K562 (cell line): ENCODE measurements around the gene ZMYND8. TPM values are rescaled to one million over a fixed set of nuclear protein-coding genes. Genes with fewer than 3 reads are reported as not detected.

Experiments
- ELF4 ChIP-seq: fragments of 450-650 bp; formaldehyde crosslinking; IDR thresholded peaks from 2 replicates; pipeline ENCODE4 v1.4.0; 2022; ENCODE audit warnings: missing genetic modification characterization
- EP300 ChIP-seq: IDR thresholded peaks from 2 replicates; pipeline ENCODE4 v1.6.1; 2012; ENCODE audit warnings: low read length, improper control_type of control experiment
- HNRNPL ChIP-seq: fragments of 200-400 bp; formaldehyde crosslinking; IDR thresholded peaks from 2 replicates; pipeline ENCODE4 v1.6.1; 2017; ENCODE audit warnings: low read depth, mild to moderate bottlenecking, low read length
- KHSRP ChIP-seq: fragments of 450-650 bp; IDR thresholded peaks from 2 replicates; pipeline ENCODE4 v1.6.1; 2017
- POLR3G ChIP-seq: IDR thresholded peaks from 2 replicates; pipeline ENCODE4 v1.6.1; 2011; ENCODE audit not compliant: insufficient read length, insufficient replicate concordance; ENCODE audit errors: extremely low read depth
- ZNF699 ChIP-seq: fragments of 250-450 bp; sonication (Bioruptor Pico); IDR thresholded peaks from 2 replicates; pipeline ENCODE4 v1.8.0; 2021; ENCODE audit warnings: mild to moderate bottlenecking, moderate library complexity; ENCODE audit not compliant: insufficient replicate concordance
- polyA plus RNA-seq, 8 experiments: library from polyadenylated mRNA; depleted of rRNA in 4 of 8; stranded (reverse) in 5 of 8; unstranded in 3 of 8; fragments of >200 nt; fragmentation: Nextera tagmentation in 2 of 8; fragmentation: Illumina TruSeq in 1 of 8; extraction: Ambion mirVana in 2 of 8; extraction: Trizol in 1 of 8; gene quantifications; 2 replicates each; pipeline versions ENCODE4 v1.2.1 to v1.2.3, GENCODE V29; 2011 to 2014; ENCODE audit warnings: inconsistent platforms in 1 of 8, missing spikeins in 1 of 8
- total RNA-seq, 7 experiments: library from RNA; depleted of rRNA in 6 of 7; stranded (reverse); fragments of >200 nt in 6 of 7; fragmentation: Illumina TruSeq in 2 of 7; extraction: Trizol in 2 of 7; gene quantifications; 2 replicates each; pipeline versions ENCODE4 v1.2.1 to v1.2.3, GENCODE V29; 2011 to 2021; ENCODE audit warnings: low replicate concordance in 1 of 7
- TF ChIP-seq, protein P1 (sequence below): fragments of 250-450 bp; sonication (Bioruptor Pico); IDR thresholded peaks from 2 replicates; pipeline ENCODE4 v1.5.1; 2021; ENCODE audit warnings: mild to moderate bottlenecking
- TF ChIP-seq, protein P2 (sequence below): fragments of 450-650 bp; formaldehyde crosslinking; IDR thresholded peaks from 2 replicates; pipeline ENCODE4 v1.4.0; 2022; ENCODE audit warnings: missing genetic modification characterization
- TF ChIP-seq, protein P3 (sequence below): fragments of 450-650 bp; formaldehyde crosslinking; IDR thresholded peaks from 2 replicates; pipeline ENCODE4 v1.4.0; 2022; ENCODE audit warnings: missing genetic modification characterization
- TF ChIP-seq, protein P4 (sequence below): fragments of 450-650 bp; IDR thresholded peaks from 2 replicates; pipeline ENCODE4 v1.6.1; 2018; ENCODE audit not compliant: partially characterized antibody
- TF ChIP-seq, protein P5 (sequence below), 3 experiments: fragments of 200-800 bp in 1 of 3; fragments of 250-450 bp in 1 of 3; fragments of 450-650 bp in 1 of 3; sonication (Bioruptor Pico) in 1 of 3; sonication (Bioruptor generic) in 1 of 3; formaldehyde crosslinking in 1 of 3; IDR thresholded peaks; 2 replicates each; pipeline versions ENCODE4 v1.6.1 to v1.8.0; 2016 to 2022; ENCODE audit warnings: mild to moderate bottlenecking in 2 of 3, missing genetic modification characterization in 2 of 3, missing compliant biosample characterization in 1 of 3, moderate library complexity in 1 of 3

Gene ZMYND8
- total and polyA plus RNA-seq, 9 of the 15 experiments (the other 6 are each of a cell fraction or from before 2014, with no cell fraction given) = 31.8 to 148 (median 71.9) TPM

DNA sequence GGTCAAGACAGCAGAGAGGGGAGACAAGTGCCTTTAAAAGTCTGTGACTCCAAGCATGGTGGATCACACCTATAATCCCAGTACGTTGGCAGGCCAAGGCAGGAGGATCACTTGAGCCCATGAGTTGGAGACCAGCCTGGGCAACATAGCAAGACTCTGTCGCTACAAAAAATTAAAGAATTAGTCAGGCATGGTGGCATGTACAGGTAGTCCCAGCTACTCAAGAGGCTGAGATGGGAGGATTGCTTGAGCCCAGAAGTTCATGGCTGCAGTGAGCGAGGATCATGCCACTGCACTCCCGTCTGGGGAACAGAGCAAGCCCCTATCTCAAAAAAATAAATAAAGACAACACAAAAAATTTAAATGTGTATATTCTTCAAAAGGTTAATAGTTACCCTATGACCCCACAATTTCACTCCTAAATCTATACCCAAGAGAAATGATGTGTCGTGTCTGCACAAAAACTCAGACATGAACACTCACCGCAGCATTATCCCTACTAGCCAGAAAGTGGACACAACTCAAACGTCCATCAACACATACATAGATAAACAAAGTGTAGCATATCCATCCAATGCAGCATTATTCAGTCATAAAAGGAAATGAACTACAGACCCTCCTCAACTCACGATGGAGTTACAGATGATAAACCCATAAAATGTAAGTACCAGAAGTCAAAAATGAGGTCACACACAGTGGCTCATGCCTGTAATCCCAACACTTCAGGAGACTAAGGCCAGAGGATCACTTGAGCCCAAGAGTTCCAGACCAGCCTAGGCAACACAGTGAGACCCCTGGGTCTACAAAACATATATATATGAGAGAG lies 23.9 kb downstream of the ZMYND8 start (continued):
- TF ChIP-seq, protein P1, sequence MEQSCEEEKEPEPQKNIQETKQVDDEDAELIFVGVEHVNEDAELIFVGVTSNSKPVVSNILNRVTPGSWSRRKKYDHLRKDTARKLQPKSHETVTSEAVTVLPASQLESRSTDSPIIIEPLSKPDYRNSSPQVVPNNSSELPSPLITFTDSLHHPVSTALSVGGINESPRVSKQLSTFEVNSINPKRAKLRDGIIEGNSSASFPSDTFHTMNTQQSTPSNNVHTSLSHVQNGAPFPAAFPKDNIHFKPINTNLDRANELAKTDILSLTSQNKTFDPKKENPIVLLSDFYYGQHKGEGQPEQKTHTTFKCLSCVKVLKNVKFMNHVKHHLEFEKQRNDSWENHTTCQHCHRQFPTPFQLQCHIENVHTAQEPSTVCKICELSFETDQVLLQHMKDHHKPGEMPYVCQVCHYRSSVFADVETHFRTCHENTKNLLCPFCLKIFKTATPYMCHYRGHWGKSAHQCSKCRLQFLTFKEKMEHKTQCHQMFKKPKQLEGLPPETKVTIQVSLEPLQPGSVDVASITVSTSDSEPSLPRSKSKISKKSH = no peak
- TF ChIP-seq, protein P2, sequence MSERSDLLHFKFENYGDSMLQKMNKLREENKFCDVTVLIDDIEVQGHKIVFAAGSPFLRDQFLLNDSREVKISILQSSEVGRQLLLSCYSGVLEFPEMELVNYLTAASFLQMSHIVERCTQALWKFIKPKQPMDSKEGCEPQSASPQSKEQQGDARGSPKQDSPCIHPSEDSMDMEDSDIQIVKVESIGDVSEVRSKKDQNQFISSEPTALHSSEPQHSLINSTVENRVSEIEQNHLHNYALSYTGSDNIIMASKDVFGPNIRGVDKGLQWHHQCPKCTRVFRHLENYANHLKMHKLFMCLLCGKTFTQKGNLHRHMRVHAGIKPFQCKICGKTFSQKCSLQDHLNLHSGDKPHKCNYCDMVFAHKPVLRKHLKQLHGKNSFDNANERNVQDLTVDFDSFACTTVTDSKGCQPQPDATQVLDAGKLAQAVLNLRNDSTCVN (CRISPR knock-in tag) = no peak
- TF ChIP-seq, protein P3, sequence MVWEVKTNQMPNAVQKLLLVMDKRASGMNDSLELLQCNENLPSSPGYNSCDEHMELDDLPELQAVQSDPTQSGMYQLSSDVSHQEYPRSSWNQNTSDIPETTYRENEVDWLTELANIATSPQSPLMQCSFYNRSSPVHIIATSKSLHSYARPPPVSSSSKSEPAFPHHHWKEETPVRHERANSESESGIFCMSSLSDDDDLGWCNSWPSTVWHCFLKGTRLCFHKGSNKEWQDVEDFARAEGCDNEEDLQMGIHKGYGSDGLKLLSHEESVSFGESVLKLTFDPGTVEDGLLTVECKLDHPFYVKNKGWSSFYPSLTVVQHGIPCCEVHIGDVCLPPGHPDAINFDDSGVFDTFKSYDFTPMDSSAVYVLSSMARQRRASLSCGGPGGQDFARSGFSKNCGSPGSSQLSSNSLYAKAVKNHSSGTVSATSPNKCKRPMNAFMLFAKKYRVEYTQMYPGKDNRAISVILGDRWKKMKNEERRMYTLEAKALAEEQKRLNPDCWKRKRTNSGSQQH (CRISPR knock-in tag) = 0 out of 2 replicates have a peak, but pooled peaks have one; percentile 18
- TF ChIP-seq, protein P4, sequence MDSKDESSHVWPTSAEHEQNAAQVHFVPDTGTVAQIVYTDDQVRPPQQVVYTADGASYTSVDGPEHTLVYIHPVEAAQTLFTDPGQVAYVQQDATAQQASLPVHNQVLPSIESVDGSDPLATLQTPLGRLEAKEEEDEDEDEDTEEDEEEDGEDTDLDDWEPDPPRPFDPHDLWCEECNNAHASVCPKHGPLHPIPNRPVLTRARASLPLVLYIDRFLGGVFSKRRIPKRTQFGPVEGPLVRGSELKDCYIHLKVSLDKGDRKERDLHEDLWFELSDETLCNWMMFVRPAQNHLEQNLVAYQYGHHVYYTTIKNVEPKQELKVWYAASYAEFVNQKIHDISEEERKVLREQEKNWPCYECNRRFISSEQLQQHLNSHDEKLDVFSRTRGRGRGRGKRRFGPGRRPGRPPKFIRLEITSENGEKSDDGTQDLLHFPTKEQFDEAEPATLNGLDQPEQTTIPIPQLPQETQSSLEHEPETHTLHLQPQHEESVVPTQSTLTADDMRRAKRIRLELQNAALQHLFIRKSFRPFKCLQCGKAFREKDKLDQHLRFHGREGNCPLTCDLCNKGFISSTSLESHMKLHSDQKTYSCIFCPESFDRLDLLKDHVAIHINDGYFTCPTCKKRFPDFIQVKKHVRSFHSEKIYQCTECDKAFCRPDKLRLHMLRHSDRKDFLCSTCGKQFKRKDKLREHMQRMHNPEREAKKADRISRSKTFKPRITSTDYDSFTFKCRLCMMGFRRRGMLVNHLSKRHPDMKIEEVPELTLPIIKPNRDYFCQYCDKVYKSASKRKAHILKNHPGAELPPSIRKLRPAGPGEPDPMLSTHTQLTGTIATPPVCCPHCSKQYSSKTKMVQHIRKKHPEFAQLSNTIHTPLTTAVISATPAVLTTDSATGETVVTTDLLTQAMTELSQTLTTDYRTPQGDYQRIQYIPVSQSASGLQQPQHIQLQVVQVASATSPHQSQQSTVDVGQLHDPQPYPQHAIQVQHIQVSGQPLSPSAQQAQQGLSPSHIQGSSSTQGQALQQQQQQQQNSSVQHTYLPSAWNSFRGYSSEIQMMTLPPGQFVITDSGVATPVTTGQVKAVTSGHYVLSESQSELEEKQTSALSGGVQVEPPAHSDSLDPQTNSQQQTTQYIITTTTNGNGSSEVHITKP = peak; percentile 77
- TF ChIP-seq HNRNPL (no peak), ZNF699 (CRISPR knock-in tag) (no peak), KHSRP (no peak), ELF4 (CRISPR knock-in tag) (peak; percentile 18; the same call in 1 of the 2 replicates), POLR3G (no peak), EP300 (peak; percentile 14; the same call in 1 of the 2 replicates)
- TF ChIP-seq, protein P5, sequence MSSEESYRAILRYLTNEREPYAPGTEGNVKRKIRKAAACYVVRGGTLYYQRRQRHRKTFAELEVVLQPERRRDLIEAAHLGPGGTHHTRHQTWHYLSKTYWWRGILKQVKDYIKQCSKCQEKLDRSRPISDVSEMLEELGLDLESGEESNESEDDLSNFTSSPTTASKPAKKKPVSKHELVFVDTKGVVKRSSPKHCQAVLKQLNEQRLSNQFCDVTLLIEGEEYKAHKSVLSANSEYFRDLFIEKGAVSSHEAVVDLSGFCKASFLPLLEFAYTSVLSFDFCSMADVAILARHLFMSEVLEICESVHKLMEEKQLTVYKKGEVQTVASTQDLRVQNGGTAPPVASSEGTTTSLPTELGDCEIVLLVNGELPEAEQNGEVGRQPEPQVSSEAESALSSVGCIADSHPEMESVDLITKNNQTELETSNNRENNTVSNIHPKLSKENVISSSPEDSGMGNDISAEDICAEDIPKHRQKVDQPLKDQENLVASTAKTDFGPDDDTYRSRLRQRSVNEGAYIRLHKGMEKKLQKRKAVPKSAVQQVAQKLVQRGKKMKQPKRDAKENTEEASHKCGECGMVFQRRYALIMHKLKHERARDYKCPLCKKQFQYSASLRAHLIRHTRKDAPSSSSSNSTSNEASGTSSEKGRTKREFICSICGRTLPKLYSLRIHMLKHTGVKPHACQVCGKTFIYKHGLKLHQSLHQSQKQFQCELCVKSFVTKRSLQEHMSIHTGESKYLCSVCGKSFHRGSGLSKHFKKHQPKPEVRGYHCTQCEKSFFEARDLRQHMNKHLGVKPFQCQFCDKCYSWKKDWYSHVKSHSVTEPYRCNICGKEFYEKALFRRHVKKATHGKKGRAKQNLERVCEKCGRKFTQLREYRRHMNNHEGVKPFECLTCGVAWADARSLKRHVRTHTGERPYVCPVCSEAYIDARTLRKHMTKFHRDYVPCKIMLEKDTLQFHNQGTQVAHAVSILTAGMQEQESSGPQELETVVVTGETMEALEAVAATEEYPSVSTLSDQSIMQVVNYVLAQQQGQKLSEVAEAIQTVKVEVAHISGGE (CRISPR knock-in tag; IDR thresholded peaks at IDR 0.05) = peak in 1 of 3 experiments; percentile 72; a peak in 1 of 6 replicates
